HEK293T (cell line): ENCODE data around the gene CCDC102B.

Experiments
- FOXK2 ChIP-seq: fragments of 450-650 bp; IDR thresholded peaks from 2 replicates; pipeline ENCODE4 v1.6.1; 2016; ENCODE audit warnings: mild to moderate bottlenecking
- LEF1 ChIP-seq: fragments of 450-650 bp; IDR thresholded peaks from 2 replicates; pipeline ENCODE4 v1.6.1; 2017; ENCODE audit warnings: mild to moderate bottlenecking, borderline replicate concordance

DNA sequence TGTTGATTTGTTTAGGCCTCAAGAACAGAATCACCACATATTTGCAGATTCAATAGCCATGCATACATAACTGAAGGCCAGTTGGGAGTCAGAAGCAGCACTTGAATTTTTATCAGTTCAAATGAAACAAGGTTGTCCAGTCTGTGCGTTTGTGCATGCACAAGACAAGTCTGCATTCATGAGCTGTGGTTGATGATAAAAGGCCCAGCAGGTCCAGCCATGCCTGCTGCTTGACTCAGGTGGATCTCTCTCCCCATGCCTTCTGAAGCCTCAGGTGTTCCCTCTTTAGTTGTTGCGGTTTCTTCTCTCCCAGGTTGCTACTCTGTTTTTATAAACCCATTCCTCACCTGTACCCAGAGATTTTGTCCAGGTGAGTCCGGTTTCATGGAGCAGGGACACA, 124.5 kb downstream of the CCDC102B start:
- TF ChIP-seq LEF1 (no peak), FOXK2 (no peak)
